A673 (cell line): ENCODE measurements around the gene RFXAP. TPM values are rescaled to one million over a fixed set of nuclear protein-coding genes. Genes with fewer than 3 reads are reported as not detected.

Experiments used
- BruUV-seq: library from RNA; stranded (reverse); fragments of 400-500 nt; replicated peaks from 2 replicates; lab custom pipeline; 2021; lab: Mats Ljungman, UMichigan
- CTCF ChIA-PET: fragments of 300-600 bp; sonication (Branson Sonifier 250); formaldehyde crosslinking; loops from one replicate; lab custom pipeline; 2022; ENCODE audit warnings: antibody characterized with exemption; lab: Charles Lee
- POLR2A ChIA-PET: fragments of 300-600 bp; sonication (Branson Sonifier 250); formaldehyde crosslinking; loops from one replicate; lab custom pipeline; 2022; ENCODE audit warnings: antibody characterized with exemption; ENCODE audit not compliant: low non-redundant PET; lab: Charles Lee
- DNase-seq: peaks from one replicate; pipeline ENCODE4 v3.0.0-alpha.2; 2015; ENCODE audit warnings: low spot score
- H3K27ac ChIP-seq: fragments of 200-600 bp; sonication (generic); 2 replicates; pipeline ENCODE4 v1.5.1; 2016; ENCODE audit warnings: mixed run types, low read depth, mild to moderate bottlenecking, mixed read lengths, antibody characterized with exemption, low read length; ENCODE audit not compliant: poor library complexity, severe bottlenecking
- H3K27me3 ChIP-seq: fragments of 200-600 bp; sonication (generic); replicated peaks from 2 replicates; pipeline ENCODE4 v1.6.1; 2017; ENCODE audit warnings: mixed run types, low read depth, mild to moderate bottlenecking, mixed read lengths, antibody characterized with exemption, low read length; ENCODE audit not compliant: insufficient read depth, poor library complexity
- H3K36me3 ChIP-seq: fragments of 200-600 bp; sonication (generic); 2 replicates; pipeline ENCODE4 v1.6.1; 2016; ENCODE audit warnings: mixed run types, mild to moderate bottlenecking, mixed read lengths, antibody characterized with exemption, low read length; ENCODE audit not compliant: insufficient read depth, poor library complexity, severe bottlenecking
- H3K4me1 ChIP-seq: fragments of 200-600 bp; sonication (generic); 2 replicates; pipeline ENCODE4 v1.6.1; 2017; ENCODE audit warnings: mixed run types, mild to moderate bottlenecking, mixed read lengths, antibody characterized with exemption, low read length; ENCODE audit not compliant: insufficient read depth, poor library complexity, severe bottlenecking
- H3K4me3 ChIP-seq: fragments of 200-600 bp; sonication (generic); 2 replicates; pipeline ENCODE4 v1.5.1; 2016; ENCODE audit warnings: low read depth, mixed run types, mild to moderate bottlenecking, mixed read lengths, low read length; ENCODE audit not compliant: poor library complexity, severe bottlenecking
- H3K9me3 ChIP-seq: fragments of 200-600 bp; sonication (generic); 2 replicates; pipeline ENCODE4 v1.6.1; 2016; ENCODE audit warnings: mixed run types, low read depth, mild to moderate bottlenecking, mixed read lengths, antibody characterized with exemption, low read length; ENCODE audit not compliant: poor library complexity, severe bottlenecking
- EZH2 ChIP-seq: fragments of 200-600 bp; sonication (generic); IDR thresholded peaks from 2 replicates; pipeline ENCODE4 v1.6.1; 2017; ENCODE audit warnings: borderline replicate concordance, low read depth, mild to moderate bottlenecking, mixed read lengths, antibody characterized with exemption, low read length; ENCODE audit not compliant: poor library complexity, severe bottlenecking
- intact Hi-C: fragments of 100-400 bp; cut with micrococcal nuclease; formaldehyde crosslinking; loops from one replicate; pipeline ENCODE4 v1.10.0; 2022; ENCODE audit not compliant: unreplicated experiment
- total RNA-seq: library from RNA; stranded (reverse); gene quantifications from 2 replicates; pipeline ENCODE4 v1.2.3, GENCODE V29; 2021
- TF ChIP-seq, protein P1 (sequence below): fragments of 300-800, 200-600 bp; sonication (generic); conservative IDR thresholded peaks from 2 replicates; pipeline ENCODE4 v1.5.1; 2017; ENCODE audit warnings: low read depth, mild to moderate bottlenecking, antibody characterized with exemption, low read length, moderate library complexity, mixed read lengths

RFXAP gene
- total RNA-seq, 1 experiment from 2014 or later, result 29.2 TPM

DNA sequence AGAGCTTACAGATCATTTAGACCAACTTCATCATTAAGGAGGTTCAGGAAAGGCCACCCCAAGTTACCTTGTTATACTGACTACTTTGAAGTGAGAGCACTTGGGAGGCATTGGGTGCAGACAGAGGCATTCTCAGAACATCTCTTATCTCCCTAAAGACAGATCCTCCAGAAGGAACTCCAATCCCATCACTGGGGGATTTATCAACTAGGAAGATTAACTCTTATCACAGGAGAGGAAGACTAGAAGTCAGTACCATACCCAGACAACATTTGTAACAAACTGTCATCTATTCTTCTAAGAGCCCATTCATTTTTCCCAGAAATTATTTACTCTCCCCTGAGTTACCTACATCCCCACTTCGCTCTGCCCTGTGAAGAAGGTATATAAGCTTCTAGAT, 5.8 kb upstream of the RFXAP start:
- ChIA-PET CTCF (no interaction called here), POLR2A (no interaction called here)
- intact Hi-C loops, result loop anchor here (10.0 kb wide), 1 partner anchor 238 kb away; no protein-coding TSS in a partner anchor
- Histone ChIP-seq H3K27ac (no peak overlapping the region), H3K4me3 (no peak overlapping the region), H3K27me3 (no peaks in the 10 kb centered on the region), H3K36me3 (no peaks in the 10 kb centered on the region), H3K4me1 (peaks cover 8% of the 10 kb centered on the region), H3K9me3 (no peaks in the 10 kb centered on the region)
- no peak for TF ChIP-seq EZH2
- TF ChIP-seq, protein P1, sequence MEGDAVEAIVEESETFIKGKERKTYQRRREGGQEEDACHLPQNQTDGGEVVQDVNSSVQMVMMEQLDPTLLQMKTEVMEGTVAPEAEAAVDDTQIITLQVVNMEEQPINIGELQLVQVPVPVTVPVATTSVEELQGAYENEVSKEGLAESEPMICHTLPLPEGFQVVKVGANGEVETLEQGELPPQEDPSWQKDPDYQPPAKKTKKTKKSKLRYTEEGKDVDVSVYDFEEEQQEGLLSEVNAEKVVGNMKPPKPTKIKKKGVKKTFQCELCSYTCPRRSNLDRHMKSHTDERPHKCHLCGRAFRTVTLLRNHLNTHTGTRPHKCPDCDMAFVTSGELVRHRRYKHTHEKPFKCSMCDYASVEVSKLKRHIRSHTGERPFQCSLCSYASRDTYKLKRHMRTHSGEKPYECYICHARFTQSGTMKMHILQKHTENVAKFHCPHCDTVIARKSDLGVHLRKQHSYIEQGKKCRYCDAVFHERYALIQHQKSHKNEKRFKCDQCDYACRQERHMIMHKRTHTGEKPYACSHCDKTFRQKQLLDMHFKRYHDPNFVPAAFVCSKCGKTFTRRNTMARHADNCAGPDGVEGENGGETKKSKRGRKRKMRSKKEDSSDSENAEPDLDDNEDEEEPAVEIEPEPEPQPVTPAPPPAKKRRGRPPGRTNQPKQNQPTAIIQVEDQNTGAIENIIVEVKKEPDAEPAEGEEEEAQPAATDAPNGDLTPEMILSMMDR, result no peak
- no peak for DNase-seq
- BruUV-seq, result no TSS peak

DNA sequence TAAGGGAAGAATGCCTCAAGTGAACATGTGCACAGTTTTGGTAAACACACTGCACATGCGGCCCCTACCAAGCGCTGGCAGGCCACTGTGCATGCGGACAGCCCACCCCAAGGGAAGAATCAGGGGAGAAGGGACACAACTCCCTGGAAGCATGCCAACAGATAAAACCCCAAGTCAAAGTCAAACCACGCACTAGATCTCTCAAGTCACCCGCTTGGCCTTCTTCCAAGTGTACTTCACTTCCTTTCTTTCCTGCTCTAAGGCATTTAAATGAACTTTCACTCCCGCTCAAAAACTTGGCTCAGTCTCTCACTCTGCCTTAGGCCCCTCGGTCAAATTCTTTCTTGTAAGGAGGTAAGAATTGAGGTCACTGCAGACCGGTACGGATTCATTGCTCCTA, 4.6 kb upstream of the RFXAP start:
- Histone ChIP-seq H3K27ac (peak overlapping the region; percentile 14), H3K4me1 (peaks cover 14% of the 10 kb centered on the region), H3K36me3 (no peaks in the 10 kb centered on the region), H3K4me3 (no peak overlapping the region), H3K9me3 (no peaks in the 10 kb centered on the region), H3K27me3 (no peaks in the 10 kb centered on the region)
- POLR2A ChIA-PET, result no interaction called here
- DNase-seq, result peak; percentile 68
- TF ChIP-seq, protein P1, result no peak
- TF ChIP-seq EZH2, result no peak
- BruUV-seq, result no TSS peak
- intact Hi-C loops, result loop anchor here (10.0 kb wide), 1 partner anchor 240 kb away; no protein-coding TSS in a partner anchor
- CTCF ChIA-PET, result no interaction called here

DNA sequence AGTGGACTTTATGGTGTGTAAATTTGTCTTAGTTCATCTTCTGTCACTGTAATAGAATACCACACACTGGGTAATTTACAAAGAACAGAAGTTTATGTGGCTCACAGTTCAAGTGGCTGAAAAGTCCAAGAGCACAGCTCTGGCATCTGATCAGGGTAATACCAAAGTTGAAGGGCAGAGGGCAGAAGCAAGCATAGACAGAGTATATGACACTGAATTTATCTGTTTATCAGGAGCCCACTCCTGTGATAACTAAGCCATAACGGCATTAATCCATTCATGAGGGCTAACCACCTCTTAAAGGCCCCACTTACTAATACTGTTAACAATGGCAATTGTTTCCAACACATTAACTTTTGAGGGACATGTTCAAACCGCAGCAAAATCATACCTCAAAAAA, 4.0 kb upstream of the RFXAP start:
- ChIA-PET POLR2A (no interaction called here), CTCF (interaction anchor here (0.6 kb wide), 1 partner anchor 24 kb away, joined by 9 read pairs; no protein-coding TSS in a partner anchor)
- H3K36me3 ChIP-seq, result no peaks in the 10 kb centered on the region
- H3K27me3 ChIP-seq, result no peaks in the 10 kb centered on the region
- DNase-seq, result no peak
- TF ChIP-seq, protein P1, result peak; percentile 36; the same call in 1 of the 2 replicates
- TF ChIP-seq EZH2, result no peak
- no TSS peak for BruUV-seq
- H3K4me3 ChIP-seq, result no peak overlapping the region
- H3K9me3 ChIP-seq, result no peaks in the 10 kb centered on the region
- H3K4me1 ChIP-seq, result peaks cover 14% of the 10 kb centered on the region
- intact Hi-C loops, result loop anchor here (10.0 kb wide), 1 partner anchor 240 kb away; no protein-coding TSS in a partner anchor
- H3K27ac ChIP-seq, result no peak overlapping the region
